Measurements from ENCODE around the gene CDK12.

The CDK12 gene

DNA sequence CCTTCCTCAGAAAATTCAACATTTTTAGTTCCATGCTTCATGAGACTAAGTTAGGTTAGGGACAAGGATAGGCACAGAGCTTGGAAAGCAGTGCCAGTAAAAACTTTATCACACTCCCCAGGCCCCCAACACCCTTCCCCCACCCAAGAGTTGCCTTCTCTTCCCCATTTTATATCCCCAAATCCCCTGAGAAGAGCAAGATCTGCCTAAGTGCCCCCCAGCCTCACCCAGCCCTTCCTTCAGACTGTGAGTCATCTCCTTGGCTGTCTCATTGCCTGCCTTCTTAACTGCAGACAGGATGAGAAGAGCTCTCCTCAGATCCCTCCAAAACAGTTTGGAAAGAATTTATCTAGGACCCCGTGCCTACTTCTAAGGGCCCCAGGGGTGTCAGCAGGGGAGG is 90.6 kb downstream of the CDK12 start:
- no peak for DNase-seq

DNA sequence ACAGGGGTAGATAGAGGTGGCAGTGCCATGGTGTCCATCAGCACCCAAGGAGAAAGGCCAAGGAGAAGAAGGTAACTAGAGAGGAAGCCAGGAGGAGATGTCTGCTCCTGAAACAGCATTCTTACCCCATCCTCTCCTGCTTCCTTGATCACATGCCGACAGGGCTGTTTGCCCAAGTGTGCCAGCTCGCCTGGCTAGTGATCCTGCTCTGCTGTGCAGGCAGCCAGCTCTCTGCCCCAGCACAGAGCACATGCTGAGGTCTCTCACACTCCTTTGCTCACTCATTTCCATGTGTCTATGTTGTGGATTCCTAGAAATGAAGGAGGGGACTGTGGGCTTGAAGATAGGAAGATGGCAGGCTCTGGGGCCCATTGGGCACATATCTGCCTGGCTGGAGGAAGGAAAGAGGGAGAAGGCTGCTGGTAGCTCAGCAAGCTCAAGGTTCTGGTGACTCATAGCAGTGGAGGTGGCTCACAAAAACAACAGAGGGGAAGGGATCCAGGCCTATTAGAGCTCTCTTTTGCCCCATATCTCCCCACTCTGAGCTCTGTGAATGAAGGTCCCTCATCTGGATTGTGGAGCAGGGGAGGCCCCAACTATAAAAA is 92.2 kb downstream of the CDK12 start:
- DNase-seq: no peak

DNA sequence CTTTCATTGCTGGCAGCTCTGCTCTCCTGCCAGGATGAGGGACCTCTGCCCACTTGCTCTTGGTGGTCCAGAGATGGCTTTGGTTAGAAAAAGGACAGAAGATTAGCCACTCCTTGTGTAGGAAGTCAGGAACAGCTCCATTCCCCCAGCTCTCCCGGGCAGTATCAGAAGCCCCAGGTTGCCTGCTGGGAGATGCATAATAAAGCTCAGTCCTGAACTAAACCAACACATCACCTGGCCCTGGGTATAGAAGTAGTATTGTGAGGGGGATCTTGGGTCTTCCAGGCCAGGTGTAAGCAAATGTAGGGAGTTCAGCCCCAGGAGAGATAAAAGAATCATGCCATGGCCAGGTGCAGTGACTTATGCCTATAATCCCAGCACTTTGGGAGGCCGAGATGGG is 94.1 kb downstream of the CDK12 start:
- DNase-seq: no peak

DNA sequence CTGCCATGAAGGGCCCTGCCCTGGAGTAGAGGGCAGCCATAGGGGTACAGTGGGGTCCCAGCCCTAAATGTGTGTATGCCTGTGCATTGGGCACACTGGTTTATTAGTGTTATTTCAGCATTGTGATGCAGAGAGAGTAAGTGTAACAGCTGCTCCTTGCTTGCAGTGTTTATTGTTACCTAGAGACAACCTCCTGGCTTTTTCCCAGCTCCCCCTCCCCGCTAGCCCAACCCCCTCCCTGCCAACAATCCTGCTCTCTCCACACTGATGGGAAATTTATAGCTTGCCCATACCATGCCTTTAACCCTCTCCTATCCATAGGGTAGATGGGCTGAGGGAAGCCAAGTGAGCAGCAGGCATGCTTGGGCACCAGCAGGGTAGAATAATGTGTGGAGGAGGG is 95.1 kb downstream of the CDK12 start:
- no peak for DNase-seq

DNA sequence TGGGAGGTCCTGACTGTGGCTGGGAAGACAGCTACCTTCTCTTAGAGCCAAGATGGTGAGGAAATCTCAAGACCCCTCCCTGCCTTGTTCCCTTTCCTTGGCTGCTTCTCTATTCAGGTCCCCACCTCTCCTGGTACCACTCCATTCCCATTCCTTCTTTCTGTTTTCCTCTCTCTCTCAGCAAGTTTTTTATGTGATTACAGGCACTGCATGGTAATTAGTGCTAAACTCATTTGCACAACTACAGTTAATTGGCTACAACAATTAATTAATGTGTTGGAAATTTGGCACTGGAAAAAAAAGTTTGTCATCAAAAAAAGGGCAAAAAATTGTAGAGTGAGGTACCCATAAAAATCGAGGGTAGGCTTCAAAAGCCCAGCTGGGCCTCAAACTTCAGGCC is 101.1 kb downstream of the CDK12 start:
- no peak for DNase-seq

DNA sequence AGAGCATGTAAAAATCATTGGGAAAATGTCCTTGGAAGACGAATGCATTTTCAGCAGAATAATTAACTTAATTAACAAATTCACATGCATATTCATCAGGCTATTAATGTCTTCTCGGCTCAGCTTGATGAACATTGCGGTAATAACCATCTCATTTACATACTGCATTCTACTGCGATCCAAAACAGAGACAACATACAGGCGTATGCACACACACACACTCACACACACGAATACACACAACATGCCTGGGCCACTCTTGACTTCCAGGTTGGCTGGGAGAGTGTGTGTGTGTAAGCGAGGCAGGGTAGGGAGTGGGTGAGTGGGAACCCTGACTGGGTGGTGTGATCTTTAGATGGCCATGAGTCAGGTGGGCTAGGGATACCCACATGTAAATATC is 101.7 kb downstream of the CDK12 start:
- no peak for DNase-seq

DNA sequence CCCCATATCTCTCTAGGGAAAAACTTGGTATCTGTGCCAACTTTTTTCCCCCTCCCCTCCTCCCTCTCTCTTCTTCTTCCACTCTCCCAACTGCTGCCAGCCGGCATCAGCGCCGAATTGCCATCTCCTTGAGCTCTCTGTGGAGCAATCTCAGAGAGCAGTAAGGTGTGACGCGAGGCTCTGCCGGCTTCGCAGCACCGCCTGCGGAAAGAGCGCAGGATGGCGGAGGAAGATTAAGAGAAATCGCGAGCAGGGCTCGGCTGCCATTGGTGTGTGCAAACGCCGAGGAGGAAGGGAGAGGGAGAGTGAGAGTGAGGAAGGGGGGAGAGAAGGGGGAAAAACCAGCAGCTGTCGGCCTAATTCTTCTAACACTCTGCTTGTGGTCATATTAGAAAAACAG is 102.2 kb downstream of the CDK12 start:
- no peak for DNase-seq

DNA sequence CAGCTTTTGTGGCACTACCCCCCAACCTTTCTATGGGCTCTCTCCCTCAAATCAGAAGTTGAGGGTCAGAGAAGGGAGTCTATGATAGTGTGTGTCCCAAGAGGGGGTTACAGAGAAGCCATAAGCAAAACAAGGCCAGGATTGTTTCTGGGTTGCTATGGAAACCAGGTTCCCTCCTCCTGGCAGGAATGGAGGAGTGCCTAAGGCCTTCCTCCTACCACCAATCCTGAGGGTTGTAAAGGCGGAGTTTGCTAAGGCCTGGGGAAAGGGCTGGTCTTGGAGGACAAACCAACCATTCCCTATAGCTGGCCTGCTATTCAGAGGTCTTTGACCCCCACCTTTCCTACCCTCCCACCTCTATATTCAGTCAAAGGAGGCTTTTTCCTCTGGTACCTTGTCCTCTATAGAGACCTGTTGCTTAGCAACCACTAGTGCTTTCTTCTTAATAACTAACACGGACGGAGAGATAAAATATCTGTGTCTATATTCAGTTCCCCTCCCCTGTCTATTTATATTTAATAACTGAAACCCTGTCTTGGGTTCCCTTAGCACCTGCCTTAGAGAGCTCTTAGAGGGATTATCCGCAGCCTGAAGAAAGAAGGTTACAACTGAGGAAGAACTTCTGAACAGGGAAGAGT is 103.0 kb downstream of the CDK12 start:
- no peak for DNase-seq

DNA sequence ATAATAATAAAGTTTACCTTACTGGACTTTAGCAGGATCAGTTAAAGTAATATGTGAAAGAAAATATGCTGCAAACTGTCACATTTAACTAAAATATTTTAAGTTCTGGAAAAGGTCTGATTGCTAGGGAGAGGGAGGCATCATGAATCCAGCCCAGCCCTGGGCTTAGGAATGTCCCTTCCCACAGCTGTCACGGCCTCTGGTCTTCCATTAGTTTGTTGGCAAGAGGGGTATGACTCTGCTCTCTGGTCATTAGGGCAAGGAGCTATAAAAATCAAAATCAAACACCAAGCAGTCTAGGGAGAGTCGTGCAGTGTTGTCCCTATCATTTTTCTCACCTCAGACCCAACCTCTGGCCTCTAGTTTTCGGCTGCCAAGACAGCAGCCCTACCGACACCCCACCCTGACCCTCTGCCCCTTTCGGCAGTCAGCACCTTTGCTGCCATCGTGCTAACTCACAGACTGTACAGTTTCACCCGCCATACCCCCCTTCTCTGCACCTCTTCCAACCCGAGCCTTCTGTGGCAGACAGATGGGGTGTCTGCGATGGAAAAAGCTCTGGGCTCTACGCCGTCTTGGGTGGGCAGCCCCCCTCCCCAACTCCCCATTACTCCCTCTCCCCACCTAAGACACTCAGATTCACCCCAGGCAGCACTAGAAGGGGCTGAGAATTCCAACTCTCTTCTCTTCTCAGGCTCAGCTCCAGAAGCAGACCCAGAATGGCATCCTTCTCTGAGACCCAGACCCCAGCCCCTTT is 105.0 kb downstream of the CDK12 start:
- no peak for DNase-seq

DNA sequence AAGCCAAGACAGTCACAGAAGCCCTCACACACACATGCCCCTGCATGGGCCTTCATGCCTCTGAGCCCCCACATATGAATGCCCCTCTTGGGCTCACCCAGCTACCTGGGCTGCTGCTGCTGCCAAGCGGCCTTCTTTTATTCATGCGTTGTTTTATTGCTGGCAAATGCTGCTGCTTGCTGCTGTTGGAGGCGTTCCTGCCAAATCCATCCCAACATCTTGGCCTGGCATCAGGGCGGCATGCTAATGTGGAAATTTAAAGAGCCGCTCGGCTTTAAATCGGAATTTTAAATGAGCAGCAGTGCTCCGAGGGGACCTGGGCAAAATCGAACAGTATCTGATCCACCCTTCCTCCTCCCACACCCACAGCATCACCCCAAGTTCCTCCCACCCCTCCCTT is 107.4 kb downstream of the CDK12 start:
- no peak for DNase-seq

DNA sequence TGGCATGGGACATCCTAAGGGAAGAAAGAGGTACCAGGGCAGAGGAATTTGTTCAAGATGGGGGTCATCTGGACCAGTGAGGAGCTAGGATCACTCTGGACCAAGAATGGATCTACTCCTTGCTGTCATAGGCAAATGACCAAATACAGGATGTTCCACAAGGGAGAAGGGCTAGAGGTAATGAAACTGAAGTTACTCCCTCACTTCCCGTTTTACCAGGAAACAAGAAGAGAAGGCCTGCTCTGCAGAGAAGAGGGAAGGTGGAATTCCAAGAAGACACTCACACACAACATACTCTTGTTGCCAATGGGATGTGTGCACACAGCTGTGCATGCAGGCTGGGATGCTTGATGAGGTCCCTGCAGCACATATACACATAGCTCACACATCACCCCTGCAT is 107.8 kb downstream of the CDK12 start:
- no peak for DNase-seq

DNA sequence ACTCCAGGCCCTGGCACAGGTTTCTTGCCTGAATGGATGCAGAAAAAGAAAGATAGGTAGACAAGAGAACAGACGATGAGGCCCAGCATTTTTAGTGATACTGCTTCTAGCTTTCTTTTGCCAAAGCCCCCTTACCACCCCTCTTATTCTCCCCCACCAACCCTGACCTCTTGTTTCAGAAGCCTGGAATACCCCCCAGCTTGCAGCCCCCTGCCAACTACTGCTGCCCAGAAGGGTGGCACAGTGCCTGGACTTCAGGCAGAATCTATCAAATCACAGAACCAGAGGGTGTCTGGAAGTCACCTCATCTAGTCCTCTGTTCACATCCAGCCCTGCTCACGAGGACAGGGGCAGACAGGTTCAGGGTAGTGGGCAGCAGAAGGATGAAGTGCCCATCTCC is 110.8 kb downstream of the CDK12 start:
- DNase-seq: no peak

DNA sequence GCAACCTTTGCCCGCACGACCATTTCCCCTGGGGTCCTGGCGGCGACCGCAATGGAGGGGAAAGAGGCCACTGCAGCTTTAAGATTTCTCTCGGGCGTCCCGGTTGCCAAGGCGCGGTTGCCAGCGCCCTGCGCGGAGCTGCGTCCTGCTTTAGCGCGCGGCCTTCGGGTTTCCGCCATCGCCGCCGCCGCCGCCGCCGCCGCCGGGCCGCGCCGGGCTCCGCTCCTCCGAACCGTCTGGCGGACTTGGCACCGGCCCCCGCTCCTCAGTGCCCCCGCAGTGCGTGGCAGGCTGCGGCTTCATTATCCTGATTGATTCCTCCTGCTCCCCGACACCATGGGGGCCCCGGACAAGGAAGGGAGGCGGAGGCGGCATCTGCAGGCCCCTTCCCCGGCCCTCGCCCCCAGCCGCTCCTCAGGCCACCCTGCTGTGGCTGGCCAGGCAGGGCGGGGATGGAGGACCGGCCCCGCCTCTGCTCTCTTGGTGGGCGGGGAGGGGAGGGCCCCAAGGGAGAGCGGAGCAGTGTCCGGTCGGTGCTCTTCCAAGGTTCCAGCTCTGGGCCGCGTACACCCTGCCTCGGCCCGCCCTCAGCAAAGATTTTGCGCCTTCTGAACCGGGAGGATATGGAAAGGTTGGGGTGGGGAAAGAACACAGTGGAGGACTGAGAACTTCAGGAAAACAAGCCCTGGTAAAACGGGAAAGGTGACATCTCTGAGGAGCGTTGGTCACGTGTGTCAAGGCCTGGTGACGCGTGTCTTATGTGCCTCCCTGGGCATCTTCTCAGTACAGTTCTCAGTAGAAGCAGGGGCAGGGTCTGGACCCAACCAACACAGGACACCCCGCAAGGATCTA is 112.4 kb downstream of the CDK12 start:
- peak; percentile 42 for DNase-seq

DNA sequence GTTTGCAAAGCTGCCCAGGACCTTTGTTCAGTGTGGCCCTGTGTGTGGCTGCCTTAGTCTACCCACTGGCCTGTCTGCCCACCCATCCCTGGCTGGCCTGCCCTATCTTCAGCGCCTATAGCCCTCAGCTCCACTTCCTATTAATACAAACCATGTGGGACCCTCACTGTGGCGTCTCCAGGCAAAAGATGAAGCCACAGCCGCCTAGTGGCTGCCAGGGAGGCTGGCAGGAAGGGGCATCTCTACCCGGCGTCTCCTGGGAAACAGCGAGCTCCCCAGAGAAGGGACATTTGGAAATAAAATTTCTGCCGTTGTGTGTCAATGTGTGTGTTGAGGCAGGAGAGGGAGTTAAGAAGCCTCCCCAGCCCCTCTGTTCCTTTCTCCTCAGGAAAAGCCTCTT is 114.9 kb downstream of the CDK12 start:
- DNase-seq: no peak

DNA sequence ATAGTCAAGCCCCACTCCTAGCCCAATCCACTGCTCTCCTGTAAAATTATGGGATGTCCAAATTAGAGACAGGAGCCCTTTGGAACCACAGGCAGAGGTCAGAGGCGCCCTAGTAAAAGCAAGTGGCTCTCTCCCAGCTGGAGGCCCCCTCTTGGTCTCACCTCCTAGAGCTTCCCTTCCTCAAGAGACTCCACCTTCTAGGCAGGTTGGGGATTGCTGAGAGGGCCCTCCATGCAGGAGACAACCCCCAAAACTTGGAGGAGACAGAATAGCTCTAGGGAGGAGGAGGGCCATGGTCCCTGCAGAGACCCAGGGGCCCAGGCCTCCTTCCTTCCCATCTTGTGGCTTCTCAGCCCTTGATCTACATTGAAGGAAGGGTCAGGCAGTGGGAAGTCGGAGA is 117.0 kb downstream of the CDK12 start:
- no peak for DNase-seq

DNA sequence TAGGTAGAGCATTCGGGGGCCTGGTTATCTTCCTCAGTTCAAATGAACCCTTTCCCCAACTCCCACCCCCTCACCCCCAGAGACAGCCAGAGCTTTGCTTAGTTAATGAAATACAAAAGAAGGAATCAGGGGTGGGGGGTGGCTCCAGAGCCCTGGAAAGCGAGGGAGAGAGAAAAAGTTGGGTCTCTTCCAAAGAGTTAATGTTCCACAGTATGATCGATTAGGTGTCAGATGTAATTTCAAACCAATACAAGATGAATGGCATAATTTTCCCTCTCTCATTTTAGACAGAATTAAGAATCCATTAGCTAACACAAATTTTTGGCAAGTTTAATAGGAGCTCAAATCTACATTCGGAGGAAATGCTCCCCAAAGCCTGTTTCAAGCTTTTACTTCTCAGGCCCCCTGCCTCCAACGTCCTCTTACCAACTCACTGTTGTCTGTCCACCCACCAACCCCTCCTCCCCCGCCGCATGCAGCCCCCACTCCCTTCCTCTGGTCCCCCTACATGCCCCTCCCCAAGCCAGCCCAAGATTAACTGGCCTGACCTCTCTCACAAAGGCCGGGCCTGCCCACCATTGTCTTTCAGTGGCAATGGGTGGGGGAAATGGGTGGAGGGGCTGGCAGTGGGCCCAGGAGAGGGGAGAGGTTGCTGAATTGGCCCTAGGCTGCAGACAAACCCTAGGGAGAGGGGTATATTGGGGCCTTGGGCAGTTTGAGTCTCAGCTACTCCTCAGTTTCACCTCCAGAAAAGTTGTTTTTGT is 118.2 kb downstream of the CDK12 start:
- no peak for DNase-seq

DNA sequence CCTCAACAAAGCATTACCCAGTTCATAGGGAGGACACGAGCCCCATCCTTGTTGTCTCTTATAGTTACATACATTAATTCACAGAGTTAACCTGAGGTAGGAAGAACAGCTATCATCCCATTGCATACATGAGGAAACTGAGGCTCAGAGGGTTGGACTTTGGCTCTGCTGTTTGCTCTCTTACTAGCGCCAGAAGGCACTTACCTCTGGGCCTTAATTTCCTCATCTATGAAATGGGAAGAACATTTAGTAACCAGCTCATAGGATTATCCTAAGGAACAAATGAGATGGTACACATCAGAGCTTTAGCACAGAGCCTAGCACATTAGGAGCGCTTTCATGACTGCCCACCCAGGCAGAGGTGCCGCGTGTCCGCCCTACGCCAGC is 118.8 kb downstream of the CDK12 start:
- DNase-seq: no peak

DNA sequence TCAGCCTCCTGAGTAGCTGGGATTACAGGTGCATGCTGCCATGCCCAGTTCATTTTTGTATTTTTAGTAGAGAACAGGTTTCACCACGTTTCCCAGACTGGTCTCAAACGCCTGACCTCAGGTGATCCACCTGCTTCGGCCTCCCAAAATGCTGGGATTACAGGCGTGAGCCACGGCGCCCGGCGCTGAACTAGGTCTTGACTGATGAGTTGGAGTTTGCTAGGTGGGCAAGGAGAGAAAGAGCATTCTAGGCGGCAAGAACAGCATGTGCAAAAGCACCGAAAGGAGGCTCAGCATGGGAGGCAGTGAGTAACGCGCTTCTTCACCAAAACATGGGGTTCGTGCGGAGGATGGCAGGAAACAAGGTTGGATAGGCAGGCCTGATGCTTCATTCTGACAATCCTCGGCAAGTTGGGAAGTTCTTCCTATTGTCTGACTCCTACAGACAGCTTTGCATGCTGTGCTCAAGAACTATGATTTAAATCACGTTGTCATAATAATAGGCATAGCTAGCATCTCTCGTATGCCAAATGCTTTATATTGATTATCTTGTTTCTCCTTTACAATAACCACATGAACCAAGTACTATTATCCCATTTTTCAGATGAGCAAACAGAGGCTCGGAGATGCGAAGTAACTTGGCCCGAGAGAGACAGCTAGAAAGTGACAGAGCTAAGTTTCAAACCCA is 119.9 kb downstream of the CDK12 start:
- no peak for DNase-seq

DNA sequence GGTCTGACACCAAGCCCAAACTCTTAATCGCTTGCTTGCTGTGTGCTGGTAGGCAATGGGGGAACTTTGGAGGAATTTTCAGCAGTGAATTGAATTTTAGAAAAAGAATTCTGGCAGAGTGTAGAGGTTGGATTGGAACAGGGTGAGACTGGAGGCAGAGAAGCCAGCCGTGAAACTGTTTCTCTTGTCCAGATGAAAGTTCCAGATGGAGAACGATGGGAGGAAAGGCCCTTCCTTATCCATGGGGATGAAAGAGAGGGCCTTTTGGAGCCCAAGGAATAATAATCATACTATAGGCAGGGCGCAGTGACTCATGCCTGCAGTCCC is 120.4 kb downstream of the CDK12 start:
- DNase-seq: no peak

DNA sequence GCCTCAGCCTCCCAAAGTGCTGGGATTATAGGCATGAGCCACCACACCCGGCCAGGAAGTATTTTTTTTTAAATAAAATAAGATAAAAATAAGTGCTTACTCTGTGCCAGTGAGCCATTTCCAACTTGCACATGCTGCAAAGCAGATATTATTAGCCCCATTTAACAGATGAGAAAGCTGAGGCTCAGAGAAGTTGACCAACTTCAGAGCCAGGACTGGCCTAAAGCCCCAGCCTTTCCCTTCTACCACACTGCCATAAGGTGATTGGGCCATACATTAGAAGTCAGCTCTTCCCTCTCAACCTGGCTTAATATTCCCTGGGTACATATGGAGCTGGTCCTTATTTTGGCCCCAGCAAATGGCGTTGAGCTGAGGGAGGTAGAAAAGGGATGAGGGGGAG is 121.4 kb downstream of the CDK12 start:
- DNase-seq: no peak

All from activated CD4-positive, CD25-positive, alpha-beta regulatory T cell treated with anti-CD3 and anti-CD28 coated beads, Interleukin-2, amount 50 U/mL, for 72 hours (primary cell).